IMR-90 (cell line): ENCODE results near the gene MID1IP1. TPM values are rescaled to one million over a fixed set of nuclear protein-coding genes. Genes with fewer than 3 reads are reported as not detected.

Experiments used
- ATAC-seq: fragments of 200-7000 bp; cut with Tn5 transposase; 2 replicates; pipeline ENCODE4 v1.9.1; 2020; ENCODE audit warnings: low read depth, mild to moderate bottlenecking, moderate library complexity
- BruUV-seq: library from RNA; stranded (reverse); fragments of 400-500 nt; replicated peaks from 2 replicates; lab custom pipeline; 2021; lab: Mats Ljungman, UMichigan
- CTCF ChIA-PET: fragments of 300-600 bp; formaldehyde crosslinking; extraction: SDS; loops from one replicate; lab custom pipeline; 2021; ENCODE audit warnings: antibody characterized with exemption; lab: Yijun Ruan, JAX
- POLR2A ChIA-PET: fragments of 300-600 bp; sonication (Branson Sonifier 250); formaldehyde crosslinking; loops from one replicate; lab custom pipeline; 2022; ENCODE audit warnings: antibody characterized with exemption; ENCODE audit not compliant: unreplicated experiment; lab: Charles Lee
- DNase-seq: peaks from one replicate; pipeline ENCODE4 v3.0.0; 2013
- H2AFZ ChIP-seq: replicated peaks from 2 replicates; pipeline ENCODE3; 2013; ENCODE audit warnings: low read length, mild to moderate bottlenecking; ENCODE audit not compliant: poor library complexity
- H2AK5ac ChIP-seq: 2 replicates; pipeline ENCODE4 v1.6.1; 2013; ENCODE audit warnings: low read depth, low read length, inconsistent platforms
- H2AK9ac ChIP-seq: replicated peaks from 2 replicates; pipeline ENCODE3; 2013; ENCODE audit warnings: mild to moderate bottlenecking, low read depth, low read length, moderate library complexity; ENCODE audit not compliant: poor library complexity
- H2BK120ac ChIP-seq: 2 replicates; pipeline ENCODE4 v1.6.1; 2013; ENCODE audit warnings: low read depth, low read length, inconsistent platforms
- H2BK15ac ChIP-seq: 3 replicates; pipeline ENCODE4 v1.6.1; 2013; ENCODE audit warnings: low read depth, low read length, inconsistent platforms
- H2BK20ac ChIP-seq: 2 replicates; pipeline ENCODE4 v1.6.1; 2013; ENCODE audit warnings: low read depth, mild to moderate bottlenecking, inconsistent platforms, low read length, moderate library complexity
- H2BK5ac ChIP-seq: 2 replicates; pipeline ENCODE4 v1.6.1; 2013; ENCODE audit warnings: mild to moderate bottlenecking, low read depth, low read length, inconsistent platforms; ENCODE audit not compliant: poor library complexity, severe bottlenecking
- H3K14ac ChIP-seq: replicated peaks from 2 replicates; pipeline ENCODE4 v1.6.1; 2013; ENCODE audit warnings: low read depth, low read length, inconsistent platforms
- H3K18ac ChIP-seq: 2 replicates; pipeline ENCODE4 v1.6.1; 2013; ENCODE audit warnings: low read depth, low read length, control low read depth
- H3K23ac ChIP-seq: 2 replicates; pipeline ENCODE4 v1.6.1; 2013; ENCODE audit warnings: low read depth, low read length, inconsistent platforms
- H3K27ac ChIP-seq: 2 replicates; pipeline ENCODE4 v1.5.1; 2013; ENCODE audit warnings: mild to moderate bottlenecking, control low read depth, low read length; ENCODE audit not compliant: insufficient read depth
- H3K27me3 ChIP-seq: 2 replicates; pipeline ENCODE4 v1.6.1; 2013; ENCODE audit warnings: low read length; ENCODE audit not compliant: control insufficient read depth, insufficient read depth
- H3K36me3 ChIP-seq: 2 replicates; pipeline ENCODE4 v1.6.1; 2013; ENCODE audit warnings: low read length, mixed read lengths; ENCODE audit not compliant: control insufficient read depth, insufficient read depth
- H3K4ac ChIP-seq: 2 replicates; pipeline ENCODE4 v1.6.1; 2013; ENCODE audit warnings: low read depth, low read length, inconsistent platforms
- H3K4me1 ChIP-seq: 2 replicates; pipeline ENCODE4 v1.6.1; 2013; ENCODE audit warnings: low read length, mixed read lengths; ENCODE audit not compliant: control insufficient read depth, insufficient read depth
- H3K4me2 ChIP-seq: 2 replicates; pipeline ENCODE4 v1.6.1; 2013; ENCODE audit warnings: low read depth, mild to moderate bottlenecking, control low read depth, low read length, moderate library complexity
- H3K4me3 ChIP-seq: 2 replicates; pipeline ENCODE4 v1.5.1; 2013; ENCODE audit warnings: low read depth, mild to moderate bottlenecking, control low read depth, low read length, moderate library complexity; ENCODE audit not compliant: insufficient read depth
- H3K56ac ChIP-seq: 2 replicates; pipeline ENCODE4 v1.6.1; 2013; ENCODE audit warnings: low read length, inconsistent platforms; ENCODE audit not compliant: insufficient read depth; ENCODE audit errors: extremely low read depth
- H3K79me1 ChIP-seq, 2 experiments: 2 replicates each; pipeline ENCODE4 v1.6.1; 2013; ENCODE audit warnings: low read length in 2 of 2, inconsistent platforms in 1 of 2, low read depth in 1 of 2
- H3K9ac ChIP-seq: 2 replicates; pipeline ENCODE4 v1.6.1; 2013; ENCODE audit warnings: low read depth, low read length, control low read depth
- H3K9me1 ChIP-seq: 2 replicates; pipeline ENCODE4 v1.6.1; 2013; ENCODE audit warnings: low read length, inconsistent platforms; ENCODE audit not compliant: insufficient read depth
- H3K9me3 ChIP-seq: 2 replicates; pipeline ENCODE4 v1.6.1; 2013; ENCODE audit warnings: low read length; ENCODE audit not compliant: control insufficient read depth, insufficient read depth
- H4K20me1 ChIP-seq: 2 replicates; pipeline ENCODE4 v1.6.1; 2013; ENCODE audit warnings: low read length, inconsistent platforms; ENCODE audit not compliant: insufficient read depth
- H4K5ac ChIP-seq: 2 replicates; pipeline ENCODE4 v1.6.1; 2013; ENCODE audit warnings: mild to moderate bottlenecking, low read depth, low read length, control low read depth
- H4K8ac ChIP-seq, 2 experiments: 2 replicates each; pipeline ENCODE4 v1.6.1; 2013; ENCODE audit warnings: low read depth in 2 of 2, low read length in 2 of 2, control low read depth in 1 of 2, inconsistent platforms in 1 of 2
- H4K91ac ChIP-seq: 2 replicates; pipeline ENCODE4 v1.6.1; 2013; ENCODE audit warnings: low read depth, low read length, inconsistent platforms; ENCODE audit not compliant: insufficient read depth
- ELK1 ChIP-seq: fragments of 150-350 bp; IDR thresholded peaks from 2 replicates; pipeline ENCODE4 v1.6.1; 2016; ENCODE audit warnings: low read depth, mild to moderate bottlenecking, low read length, moderate library complexity, borderline replicate concordance
- FOS ChIP-seq: fragments of 150-350 bp; IDR thresholded peaks from 2 replicates; pipeline ENCODE4 v1.6.1; 2016; ENCODE audit warnings: low read depth, low read length
- MAFK ChIP-seq: IDR thresholded peaks from 2 replicates; pipeline ENCODE4 v1.6.1; 2012; ENCODE audit warnings: low read depth, low read length, improper control_type of control experiment
- POLR2A ChIP-seq: IDR thresholded peaks from 2 replicates; pipeline ENCODE4 v1.6.1; 2012; ENCODE audit warnings: mild to moderate bottlenecking, low read depth, low read length
- RFX5 ChIP-seq: IDR thresholded peaks from 2 replicates; pipeline ENCODE4 v1.8.0; 2012; ENCODE audit warnings: low read depth, mild to moderate bottlenecking, low read length, moderate library complexity
- WGBS, 2 experiments: methylation state at CpG; one replicate each; pipeline versions ENCODE4 v1.1.5 to v1.1.7; 2013; ENCODE audit warnings: missing lambda C conversion rate in 2 of 2; ENCODE audit not compliant: insufficient read length in 1 of 2; ENCODE audit errors: extremely low coverage in 2 of 2; 5-methylcytosine and 5-hydroxymethylcytosine counted together
- dilution Hi-C: fragments of 300-500 bp; cut with HindIII; formaldehyde crosslinking; loops from one replicate; pipeline ENCODE4 v1.14.3; 2018; ENCODE audit warnings: low sequenced_read_pairs; ENCODE audit not compliant: unreplicated experiment
- in situ Hi-C: fragments of 300-500 bp; cut with MboI; formaldehyde crosslinking; loops from 3 replicates; pipeline ENCODE4 v1.14.3; 2019; ENCODE audit warnings: low sequenced_read_pairs, inconsistent platforms, mixed read lengths
- intact Hi-C: fragments of 100-400 bp; cut with micrococcal nuclease; formaldehyde crosslinking; loops from 2 replicates; pipeline ENCODE4 v1.10.0; 2022
- polyA plus RNA-seq, 3 experiments: library from polyadenylated mRNA; depleted of rRNA; stranded (reverse); fragments of >200 nt; gene quantifications; 2 replicates each; pipeline ENCODE4 v1.2.3, GENCODE V29; 2012; ENCODE audit warnings: low replicate concordance in 1 of 3
- total RNA-seq: library from RNA; depleted of rRNA; stranded (reverse); fragments of >200 nt; gene quantifications from 2 replicates; pipeline ENCODE4 v1.2.3, GENCODE V29; 2012

The MID1IP1 gene
- total and polyA plus RNA-seq, 2 of the 4 experiments (the other 2 are of a cell fraction): 14.5 to 31.3 TPM

- Histone ChIP-seq H4K20me1 (no peaks in the 10 kb centered on the region), H3K79me1 (no peaks in the 10 kb centered on the region), H3K56ac (no peak overlapping the region), H3K9me3 (no peaks in the 10 kb centered on the region), H3K4me2 (no peak overlapping the region), H2BK20ac (peak overlapping the region; percentile 12; the same call in 1 of the 2 replicates), H2BK15ac (no peak overlapping the region), H3K36me3 (no peaks in the 10 kb centered on the region), H3K4ac (no peak overlapping the region), H3K4me1 (no peaks in the 10 kb centered on the region), H3K27me3 (no peaks in the 10 kb centered on the region), H3K18ac (no peak overlapping the region), H2BK5ac (no peak overlapping the region), H3K23ac (no peak overlapping the region), H3K9me1 (no peaks in the 10 kb centered on the region), H2AK9ac (no peak overlapping the region), H2AFZ (no peak overlapping the region), H3K9ac (no peak overlapping the region), H3K4me3 (no peak overlapping the region), H2BK120ac (no peak overlapping the region), H4K8ac (no peak overlapping the region), H2AK5ac (no peak overlapping the region), H3K14ac (no peak overlapping the region), H3K27ac (no peak overlapping the region; the same call in 1 of the 2 replicates), H4K5ac (no peak overlapping the region), H4K91ac (no peak overlapping the region)
- POLR2A ChIA-PET: no interaction called here
- no TSS peak for BruUV-seq
- CTCF ChIA-PET: no interaction called here
- ATAC-seq (peak; percentile 66), DNase-seq (peak; percentile 44)
- no CpG with 5 or more reads among the region's 2 CpGs for WGBS, 2 experiments
- in situ Hi-C loops: no loop called here
- intact Hi-C loops: no loop called here
- TF ChIP-seq RFX5 (no peak), ELK1 (no peak), FOS (no peak), MAFK (no peak), POLR2A (no peak)
- dilution Hi-C loops: no loop called here
Measured at GRCh38 chrX:38837389-38837788, 36.1 kb downstream of the MID1IP1 start.
